ENCODE data around the gene ITGB3. TPM values are rescaled to one million over a fixed set of nuclear protein-coding genes. Genes with fewer than 3 reads are reported as not detected.

ITGB3 gene
- total RNA-seq, 1 donor, result 22.0 TPM

DNA sequence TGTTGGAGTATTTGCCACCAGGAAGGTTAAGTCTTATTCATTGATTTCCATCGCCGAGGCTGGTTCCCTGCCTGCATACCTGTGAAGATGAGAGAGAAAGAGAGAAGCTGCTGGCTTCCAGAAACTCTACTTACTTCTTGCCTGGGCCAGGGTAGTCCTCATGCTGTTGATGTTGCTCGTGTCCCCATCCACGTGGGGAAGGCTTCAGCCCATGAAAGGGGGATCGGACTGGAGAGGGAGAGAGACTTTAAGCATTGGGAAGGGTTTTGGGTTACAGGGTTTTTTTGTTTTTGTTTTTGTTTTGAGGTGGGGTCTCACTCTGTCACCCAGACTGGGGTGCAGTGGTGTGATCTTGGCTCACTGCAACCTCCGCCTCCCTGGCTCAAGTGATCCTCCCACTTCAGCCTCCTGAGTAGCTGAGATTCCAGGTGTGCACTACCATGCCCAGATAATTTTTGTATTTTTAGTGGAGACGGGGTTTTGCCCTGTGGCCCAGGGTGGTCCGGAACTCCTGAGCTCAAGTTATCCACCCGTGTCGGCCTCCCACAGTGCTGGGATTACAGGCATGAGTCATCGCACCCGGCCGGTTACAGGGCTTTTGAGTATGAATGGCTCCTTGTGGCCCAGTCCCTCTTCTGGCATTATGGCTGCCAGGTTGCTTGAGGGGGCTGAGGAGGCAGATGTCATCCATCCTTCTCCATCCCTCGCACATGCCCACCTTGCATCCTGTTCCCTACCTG, 26.6 kb downstream of the ITGB3 start:
- TF ChIP-seq, protein P1, sequence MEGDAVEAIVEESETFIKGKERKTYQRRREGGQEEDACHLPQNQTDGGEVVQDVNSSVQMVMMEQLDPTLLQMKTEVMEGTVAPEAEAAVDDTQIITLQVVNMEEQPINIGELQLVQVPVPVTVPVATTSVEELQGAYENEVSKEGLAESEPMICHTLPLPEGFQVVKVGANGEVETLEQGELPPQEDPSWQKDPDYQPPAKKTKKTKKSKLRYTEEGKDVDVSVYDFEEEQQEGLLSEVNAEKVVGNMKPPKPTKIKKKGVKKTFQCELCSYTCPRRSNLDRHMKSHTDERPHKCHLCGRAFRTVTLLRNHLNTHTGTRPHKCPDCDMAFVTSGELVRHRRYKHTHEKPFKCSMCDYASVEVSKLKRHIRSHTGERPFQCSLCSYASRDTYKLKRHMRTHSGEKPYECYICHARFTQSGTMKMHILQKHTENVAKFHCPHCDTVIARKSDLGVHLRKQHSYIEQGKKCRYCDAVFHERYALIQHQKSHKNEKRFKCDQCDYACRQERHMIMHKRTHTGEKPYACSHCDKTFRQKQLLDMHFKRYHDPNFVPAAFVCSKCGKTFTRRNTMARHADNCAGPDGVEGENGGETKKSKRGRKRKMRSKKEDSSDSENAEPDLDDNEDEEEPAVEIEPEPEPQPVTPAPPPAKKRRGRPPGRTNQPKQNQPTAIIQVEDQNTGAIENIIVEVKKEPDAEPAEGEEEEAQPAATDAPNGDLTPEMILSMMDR (IDR thresholded peaks at IDR 0.05; ENCODE audit: insufficient read depth, low read length), result no peak
- DNase-seq (ENCODE audit: low read depth), result no peak
- no peak overlapping the region for H3K4me3 ChIP-seq (ENCODE audit: low read depth, low read length)

GRCh38 chr17:47281216-47281615, 27.6 kb downstream of the ITGB3 start:
- H3K4me3 ChIP-seq (ENCODE audit: low read depth, low read length), result no peak overlapping the region
- no peak for DNase-seq (ENCODE audit: low read depth)
- TF ChIP-seq, protein P1 (IDR thresholded peaks at IDR 0.05; ENCODE audit: insufficient read depth, low read length), result no peak

GRCh38 chr17:47285003-47285402, 31.4 kb downstream of the ITGB3 start:
- TF ChIP-seq, protein P1 (IDR thresholded peaks at IDR 0.05; ENCODE audit: insufficient read depth, low read length), result no peak
- DNase-seq (ENCODE audit: low read depth), result no peak
- no peak overlapping the region for H3K4me3 ChIP-seq (ENCODE audit: low read depth, low read length)

- TF ChIP-seq, protein P1 (IDR thresholded peaks at IDR 0.05; ENCODE audit: insufficient read depth, low read length), result no peak
- no peak for DNase-seq (ENCODE audit: low read depth)
- no peak overlapping the region for H3K4me3 ChIP-seq (ENCODE audit: low read depth, low read length)
Observed at GRCh38 chr17:47286198-47286914, 32.7 kb downstream of the ITGB3 start.

GRCh38 chr17:47287068-47287467, 33.4 kb downstream of the ITGB3 start:
- TF ChIP-seq, protein P1 (IDR thresholded peaks at IDR 0.05; ENCODE audit: insufficient read depth, low read length), result no peak
- DNase-seq (ENCODE audit: low read depth), result no peak
- H3K4me3 ChIP-seq (ENCODE audit: low read depth, low read length), result no peak overlapping the region

- DNase-seq (ENCODE audit: low read depth), result peak; percentile 26
- no peak overlapping the region for H3K4me3 ChIP-seq (ENCODE audit: low read depth, low read length)
- TF ChIP-seq, protein P1 (IDR thresholded peaks at IDR 0.05; ENCODE audit: insufficient read depth, low read length), result no peak
Observed at GRCh38 chr17:47287639-47288038, 34.0 kb downstream of the ITGB3 start.
